NCI-H128 (cell line): ENCODE measurements around the gene CDC42EP3.

Experiments used
- DNase-seq: peaks from one replicate; lab custom pipeline; 2025; ENCODE audit not compliant: unreplicated experiment; lab: John Stamatoyannopoulos, UW

Gene CDC42EP3

DNA sequence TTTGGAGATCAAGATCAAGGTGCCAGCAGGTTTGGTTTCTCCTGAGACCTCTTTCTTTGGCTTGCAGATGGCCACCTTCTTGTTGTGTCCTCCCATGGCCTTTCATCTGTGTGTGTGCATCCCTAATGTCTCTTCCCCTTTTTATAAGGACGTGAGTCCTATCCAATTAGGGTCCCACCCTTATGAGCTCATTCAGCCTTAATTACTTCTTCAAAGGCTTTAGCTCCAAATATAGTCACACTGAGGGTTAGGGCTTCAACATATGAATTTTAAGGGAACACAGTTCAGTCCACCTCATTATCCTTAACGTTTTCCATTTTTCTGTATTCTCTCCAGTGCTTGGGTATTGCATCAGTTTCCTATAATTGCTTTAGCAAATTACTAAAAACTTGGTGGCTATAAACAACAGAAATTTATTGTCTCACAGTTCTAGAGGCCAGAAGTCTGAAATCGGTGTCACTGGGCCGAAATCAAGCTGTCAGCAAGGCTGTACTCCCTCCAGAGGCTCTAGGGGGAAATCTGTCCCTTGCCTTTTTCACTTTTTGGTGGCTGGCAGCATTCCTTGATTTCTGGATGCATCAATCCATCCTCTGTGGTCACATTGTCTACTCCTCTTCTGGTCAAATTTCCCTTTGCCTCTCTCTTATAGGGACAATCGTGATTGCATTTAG, 34.1 kb downstream of the CDC42EP3 start:
- no peak for DNase-seq

- DNase-seq = no peak
Observed at GRCh38 chr2:37636381-37637066, 34.9 kb downstream of the CDC42EP3 start.

- no peak for DNase-seq
Observed at GRCh38 chr2:37635504-37636380, 35.7 kb downstream of the CDC42EP3 start.

- DNase-seq = no peak
Observed at GRCh38 chr2:37634914-37635503, 36.4 kb downstream of the CDC42EP3 start.

DNA sequence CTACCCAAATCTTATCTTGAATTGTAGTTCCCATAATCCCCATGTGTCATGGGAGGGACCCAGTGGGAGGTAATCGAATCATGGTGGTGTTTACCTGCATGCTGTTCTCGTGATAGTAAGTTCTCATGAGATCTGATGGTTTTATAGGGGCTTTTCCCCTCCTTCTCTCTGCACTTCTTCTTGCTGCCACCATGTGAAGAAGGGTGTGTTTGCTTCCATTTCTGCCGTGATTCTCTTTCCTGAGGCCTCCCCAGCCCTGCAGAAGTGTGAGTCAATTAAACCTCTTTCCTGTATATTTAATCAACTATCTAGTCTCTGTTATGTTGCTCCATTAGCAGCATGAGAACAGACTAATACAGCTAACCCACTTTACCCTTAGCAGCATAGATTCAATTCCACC, 37.6 kb downstream of the CDC42EP3 start:
- DNase-seq = no peak

- no peak for DNase-seq
Observed at GRCh38 chr2:37633234-37633633, 38.2 kb downstream of the CDC42EP3 start.

DNA sequence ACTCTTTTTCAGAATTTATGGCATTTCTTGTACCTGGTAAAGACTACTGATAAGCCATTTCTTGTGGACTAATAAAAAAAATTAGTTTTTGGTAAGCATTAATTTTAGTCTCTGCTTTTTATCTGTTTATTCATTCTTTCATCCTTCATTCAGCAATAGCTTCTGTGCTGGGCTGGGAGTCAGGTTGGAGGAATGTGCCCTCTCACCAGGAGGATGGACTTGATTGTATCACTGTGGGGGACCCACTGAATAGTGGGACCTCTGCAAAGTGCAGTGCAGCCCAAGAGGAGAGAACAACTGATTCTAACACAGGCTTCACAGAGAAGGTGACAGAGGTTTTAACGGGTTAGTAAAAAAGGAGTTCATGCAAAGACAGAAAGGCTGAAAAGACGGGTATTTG, 39.1 kb downstream of the CDC42EP3 start:
- no peak for DNase-seq

GRCh38 chr2:37631698-37632097, 39.7 kb downstream of the CDC42EP3 start:
- peak; percentile 61 for DNase-seq

GRCh38 chr2:37631292-37631691, 40.1 kb downstream of the CDC42EP3 start:
- no peak for DNase-seq

DNA sequence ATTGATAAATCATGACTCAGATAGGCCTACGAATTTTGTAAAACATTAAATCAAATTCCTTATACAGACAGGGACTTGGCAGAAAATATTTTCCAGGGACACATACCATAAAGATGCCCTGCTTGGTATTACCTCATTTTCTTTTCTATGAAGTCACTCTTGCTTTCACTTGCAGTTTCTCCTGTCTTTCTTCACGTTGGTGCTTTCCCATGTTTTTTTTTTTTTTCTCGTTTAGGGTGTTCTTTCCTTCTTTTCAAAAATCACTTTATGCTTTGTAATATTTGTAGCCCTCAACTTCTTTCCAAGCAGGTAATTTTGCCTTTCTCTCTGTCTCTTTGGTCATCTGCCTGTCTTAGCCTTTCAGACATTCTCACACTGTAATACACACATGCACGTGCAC, 40.7 kb downstream of the CDC42EP3 start:
- DNase-seq = no peak

- no peak for DNase-seq
Observed at GRCh38 chr2:37630301-37630700, 41.1 kb downstream of the CDC42EP3 start.

DNA sequence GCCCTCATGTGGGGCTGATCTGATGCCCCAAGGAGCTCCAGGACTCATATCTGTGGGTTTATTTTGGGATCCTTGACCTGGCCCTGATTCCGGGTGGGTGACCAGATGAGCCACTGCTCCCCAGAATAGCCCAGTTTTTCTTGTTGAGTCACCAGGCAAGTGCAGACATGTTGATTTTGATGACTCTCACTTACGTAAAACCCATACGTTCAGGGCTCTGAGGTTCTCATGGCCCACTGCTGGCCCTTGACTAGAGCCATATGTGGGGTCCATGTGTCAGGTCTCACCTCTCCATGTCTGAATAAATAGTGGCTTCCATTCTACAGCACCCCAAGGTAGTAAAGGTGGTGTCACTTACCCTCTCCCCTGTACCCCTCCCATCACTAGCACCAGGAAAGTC, 41.9 kb downstream of the CDC42EP3 start:
- DNase-seq = no peak

GRCh38 chr2:37627710-37628109, 43.7 kb downstream of the CDC42EP3 start:
- DNase-seq = no peak

DNA sequence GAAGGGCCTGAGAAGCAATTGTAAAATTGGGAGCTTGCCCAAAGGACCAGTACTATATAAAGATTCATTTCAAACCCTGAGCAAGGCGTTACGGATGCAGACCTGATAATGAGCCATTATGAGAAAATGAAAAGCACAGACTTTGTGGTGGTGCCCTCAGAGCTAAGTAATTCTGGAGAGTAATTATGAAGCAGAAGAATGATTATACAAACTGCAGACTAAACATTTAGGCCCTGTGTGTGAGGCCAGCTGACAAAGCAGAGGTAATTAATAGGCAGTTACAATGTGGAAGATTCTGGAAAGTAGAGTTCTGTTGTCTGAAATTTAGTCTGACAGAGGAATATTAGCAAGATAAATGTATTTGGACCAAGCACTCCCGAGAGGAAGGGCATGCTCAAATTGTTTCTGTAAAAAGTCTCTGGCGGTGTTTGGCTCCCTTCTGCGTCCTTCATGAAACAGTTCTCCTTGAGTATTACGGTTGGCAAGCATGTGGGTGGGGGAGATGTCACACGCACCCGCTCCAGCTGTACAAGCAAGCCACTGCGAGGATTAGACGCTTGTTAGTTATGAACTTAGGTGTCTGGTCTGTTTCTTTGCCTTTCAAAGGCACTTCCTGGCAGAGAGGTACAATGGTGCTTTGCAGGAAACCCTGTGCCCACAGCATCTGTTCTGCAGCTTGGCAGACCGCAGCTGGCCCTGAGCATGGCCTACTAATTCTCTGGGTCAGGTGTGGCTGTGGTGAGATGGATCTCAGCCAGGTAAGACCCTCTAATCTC, 45.5 kb downstream of the CDC42EP3 start:
- no peak for DNase-seq

DNA sequence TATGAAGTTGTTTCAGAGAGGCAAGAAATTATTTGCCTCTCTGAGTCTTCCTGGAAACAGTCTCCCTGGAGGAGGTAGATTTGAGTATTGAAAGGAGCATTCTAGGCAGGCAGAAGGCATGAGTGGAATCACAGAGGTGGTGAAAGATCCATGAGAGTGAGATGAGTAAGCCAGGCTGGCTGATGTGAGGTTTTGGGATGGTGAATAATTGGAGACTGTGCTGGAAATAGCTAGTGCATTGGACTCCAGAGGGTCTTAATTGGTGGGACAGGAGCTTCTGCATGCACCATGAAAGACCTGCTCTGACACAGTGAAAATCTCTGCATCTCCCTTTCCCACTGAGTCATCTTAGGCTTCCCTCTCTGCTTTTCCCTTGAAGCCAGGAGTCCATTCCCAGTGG, 46.3 kb downstream of the CDC42EP3 start:
- DNase-seq = no peak

- DNase-seq = no peak
Observed at GRCh38 chr2:37623971-37624900, 47.2 kb downstream of the CDC42EP3 start.

- DNase-seq = no peak
Observed at GRCh38 chr2:37623406-37623805, 48.0 kb downstream of the CDC42EP3 start.

DNA sequence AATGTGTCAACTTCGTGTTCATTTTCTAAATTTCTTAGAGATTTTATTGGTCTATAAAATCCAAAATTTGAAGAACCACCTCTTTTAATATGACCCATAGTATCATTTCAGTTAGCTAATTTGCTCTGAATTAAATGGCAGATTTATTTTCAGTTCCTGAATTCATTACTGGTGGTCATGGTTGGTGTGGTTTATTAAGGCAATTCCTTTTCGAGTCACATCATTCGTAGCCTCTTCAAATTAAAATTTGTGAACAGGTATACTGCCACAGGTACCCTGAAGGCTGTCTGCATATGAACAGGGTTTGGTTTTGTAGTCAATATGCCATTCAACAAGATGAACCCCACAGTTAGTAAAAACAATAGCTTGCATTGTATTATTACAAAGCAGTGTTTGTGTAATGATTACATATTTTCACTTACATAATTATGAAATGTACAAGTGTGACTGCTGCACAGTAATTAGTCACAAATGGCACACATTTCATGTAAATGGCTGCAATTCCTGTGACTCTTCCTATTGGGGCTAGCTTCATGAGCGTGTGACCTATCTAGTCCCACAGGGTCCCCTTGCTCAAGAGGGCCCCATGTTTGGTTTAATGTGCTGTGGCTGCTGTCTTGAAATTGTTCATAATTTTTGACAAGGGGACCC, 48.9 kb downstream of the CDC42EP3 start:
- no peak for DNase-seq

GRCh38 chr2:37621199-37621598, 50.2 kb downstream of the CDC42EP3 start:
- no peak for DNase-seq
